H9 (cell line): ENCODE data around the gene FGR. TPM values are rescaled to one million over a fixed set of nuclear protein-coding genes. Genes with fewer than 3 reads are reported as not detected.

Experiments
- DNase-seq: peaks from one replicate; pipeline ENCODE4 v3.0.0-alpha.2; 2017
- H2AFZ ChIP-seq: one replicate; pipeline ENCODE4 v1.6.1; 2013; ENCODE audit warnings: mild to moderate bottlenecking, low read length, control low read depth, moderate library complexity
- H2AK5ac ChIP-seq: 2 replicates; pipeline ENCODE4 v1.6.1; 2013; ENCODE audit warnings: low read length, control low read depth, mixed read lengths; ENCODE audit not compliant: insufficient read length
- H2BK120ac ChIP-seq: one replicate; pipeline ENCODE4 v1.6.1; 2013; ENCODE audit warnings: low read depth, mild to moderate bottlenecking, low read length, control low read depth, inconsistent platforms; ENCODE audit not compliant: poor library complexity, severe bottlenecking
- H2BK12ac ChIP-seq: 2 replicates; pipeline ENCODE4 v1.6.1; 2013; ENCODE audit warnings: low read length, control low read depth, mixed read lengths, low read depth; ENCODE audit not compliant: insufficient read length
- H2BK15ac ChIP-seq: 2 replicates; pipeline ENCODE4 v1.6.1; 2013; ENCODE audit warnings: low read depth, low read length, control low read depth
- H2BK20ac ChIP-seq: one replicate; pipeline ENCODE4 v1.6.1; 2013; ENCODE audit warnings: low read depth, mild to moderate bottlenecking, low read length, control low read depth, inconsistent platforms; ENCODE audit not compliant: poor library complexity, severe bottlenecking
- H2BK5ac ChIP-seq: 2 replicates; pipeline ENCODE4 v1.6.1; 2013; ENCODE audit warnings: low read length, control low read depth, mixed read lengths; ENCODE audit not compliant: insufficient read length
- H3K14ac ChIP-seq: 2 replicates; pipeline ENCODE4 v1.6.1; 2013; ENCODE audit warnings: low read length, control low read depth; ENCODE audit not compliant: insufficient read depth
- H3K18ac ChIP-seq: 2 replicates; pipeline ENCODE4 v1.6.1; 2013; ENCODE audit warnings: low read depth, mild to moderate bottlenecking, mixed read lengths, low read length, control low read depth; ENCODE audit not compliant: insufficient read length
- H3K23ac ChIP-seq: 2 replicates; pipeline ENCODE4 v1.6.1; 2013; ENCODE audit warnings: low read length, control low read depth, mixed read lengths, low read depth; ENCODE audit not compliant: insufficient read length
- H3K23me2 ChIP-seq: 2 replicates; pipeline ENCODE4 v1.6.1; 2013; ENCODE audit warnings: low read depth, mild to moderate bottlenecking, mixed read lengths, low read length, control low read depth; ENCODE audit not compliant: insufficient read length, poor library complexity, severe bottlenecking
- H3K27ac ChIP-seq: 2 replicates; pipeline ENCODE4 v1.5.1; 2013; ENCODE audit warnings: low read length, control low read depth, mixed read lengths, low read depth; ENCODE audit not compliant: insufficient read length
- H3K27me3 ChIP-seq: 2 replicates; pipeline ENCODE4 v1.6.1; 2013; ENCODE audit warnings: low read length, control low read depth, inconsistent platforms; ENCODE audit not compliant: insufficient read depth
- H3K4ac ChIP-seq: 2 replicates; pipeline ENCODE4 v1.6.1; 2013; ENCODE audit warnings: low read depth, mild to moderate bottlenecking, control low read depth, inconsistent platforms, low read length, moderate library complexity
- H3K4me1 ChIP-seq: 2 replicates; pipeline ENCODE4 v1.6.1; 2013; ENCODE audit warnings: low read length, control low read depth, inconsistent platforms; ENCODE audit not compliant: insufficient read depth
- H3K4me2 ChIP-seq: 2 replicates; pipeline ENCODE4 v1.6.1; 2013; ENCODE audit warnings: low read length, control low read depth, mixed read lengths; ENCODE audit not compliant: insufficient read length, insufficient read depth
- H3K56ac ChIP-seq: 2 replicates; pipeline ENCODE4 v1.6.1; 2013; ENCODE audit warnings: low read depth, mild to moderate bottlenecking, mixed read lengths, low read length, control low read depth; ENCODE audit not compliant: insufficient read length
- H3K79me1 ChIP-seq: 2 replicates; pipeline ENCODE4 v1.6.1; 2013; ENCODE audit warnings: low read depth, mild to moderate bottlenecking, moderate library complexity, low read length, control low read depth, inconsistent platforms; ENCODE audit not compliant: insufficient read depth, poor library complexity, severe bottlenecking
- H3K79me2 ChIP-seq: 2 replicates; pipeline ENCODE4 v1.6.1; 2013; ENCODE audit warnings: low read length, control low read depth, inconsistent platforms; ENCODE audit not compliant: insufficient read depth
- H3K9ac ChIP-seq: 2 replicates; pipeline ENCODE4 v1.6.1; 2013; ENCODE audit warnings: low read length, control low read depth, mixed read lengths; ENCODE audit not compliant: insufficient read length; ENCODE audit errors: extremely low read depth
- H3K9me3 ChIP-seq: one replicate; pipeline ENCODE4 v1.6.1; 2013; ENCODE audit warnings: low read depth, low read length, inconsistent platforms; ENCODE audit not compliant: control insufficient read depth
- H3T11ph ChIP-seq: one replicate; pipeline ENCODE4 v1.6.1; 2013; ENCODE audit warnings: mild to moderate bottlenecking, low read length, control low read depth, inconsistent platforms
- H4K20me1 ChIP-seq: one replicate; pipeline ENCODE4 v1.6.1; 2013; ENCODE audit not compliant: control insufficient read depth, insufficient read length, insufficient read depth
- H4K5ac ChIP-seq: 2 replicates; pipeline ENCODE4 v1.6.1; 2013; ENCODE audit warnings: low read depth, mild to moderate bottlenecking, mixed read lengths, low read length, control low read depth; ENCODE audit not compliant: insufficient read length
- H4K8ac ChIP-seq: replicated peaks from 2 replicates; pipeline ENCODE4 v1.6.1; 2013; ENCODE audit warnings: low read length, control low read depth, mixed read lengths, low read depth; ENCODE audit not compliant: insufficient read length
- H4K91ac ChIP-seq: 2 replicates; pipeline ENCODE4 v1.6.1; 2013; ENCODE audit warnings: low read depth, mild to moderate bottlenecking, moderate library complexity, mixed read lengths, low read length, control low read depth; ENCODE audit not compliant: insufficient read length
- H3K27ac Mint-ChIP-seq, 3 experiments: 2 replicates in 2 of 3; 3 replicates in 1 of 3; pipeline ENCODE4 v1.8.0; 2020 to 2021; ENCODE audit warnings: mixed read lengths in 3 of 3, mild to moderate bottlenecking in 1 of 3, moderate library complexity in 1 of 3
- H3K27me3 Mint-ChIP-seq: 2 replicates; pipeline ENCODE4 v1.8.0; 2021; ENCODE audit warnings: low read depth, mild to moderate bottlenecking, moderate library complexity, mixed read lengths
- H3K36me3 Mint-ChIP-seq, 3 experiments: 2 replicates in 2 of 3; 3 replicates in 1 of 3; pipeline ENCODE4 v1.8.0; 2020 to 2021; ENCODE audit warnings: low read depth in 3 of 3, mixed read lengths in 3 of 3; ENCODE audit not compliant: insufficient read depth in 1 of 3
- H3K4me1 Mint-ChIP-seq, 2 experiments: 2 replicates each; pipeline ENCODE4 v1.8.0; 2020; ENCODE audit warnings: mixed read lengths in 2 of 2
- H3K4me3 Mint-ChIP-seq, 2 experiments: 2 replicates in 1 of 2; 3 replicates in 1 of 2; pipeline ENCODE4 v1.8.0; 2020 to 2021; ENCODE audit warnings: mild to moderate bottlenecking in 2 of 2, mixed read lengths in 2 of 2, moderate library complexity in 1 of 2
- H3K9me3 Mint-ChIP-seq, 2 experiments: 2 replicates in 1 of 2; 3 replicates in 1 of 2; pipeline ENCODE4 v1.8.0; 2020; ENCODE audit warnings: mild to moderate bottlenecking in 2 of 2, mixed read lengths in 2 of 2, moderate library complexity in 1 of 2
- CTCF ChIP-seq: fragments of 200-600 bp; sonication (generic); conservative IDR thresholded peaks from 3 replicates; pipeline ENCODE4 v1.8.0; 2021; ENCODE audit warnings: antibody characterized with exemption, mild to moderate bottlenecking
- WGBS: extraction: QIAGEN DNeasy Blood & Tissue Kit; methylation state at CpG from one replicate; pipeline ENCODE4 v1.1.7; 2013; ENCODE audit warnings: missing lambda C conversion rate, low lambda C conversion rate, mixed read lengths; ENCODE audit not compliant: insufficient read length; ENCODE audit errors: extremely low coverage; 5-methylcytosine and 5-hydroxymethylcytosine counted together
- total RNA-seq: library from RNA; stranded (reverse); gene quantifications from 2 replicates; pipeline ENCODE4 v1.2.1, GENCODE V29; 2021

Gene FGR
- total RNA-seq, 1 experiment from 2014 or later = not detected

- no peak overlapping the region for H3K4ac ChIP-seq
- H3T11ph ChIP-seq = no peak overlapping the region
- no peaks in the 10 kb centered on the region for H3K79me2 ChIP-seq
- H3K14ac ChIP-seq = no peak overlapping the region
- no peaks in the 10 kb centered on the region for H4K20me1 ChIP-seq
- Mint-ChIP-seq H3K4me3 (peak overlapping the region; percentile 49 to 68), H3K4me1 (peaks cover 80 to 88% of the 10 kb centered on the region in 2 experiments), H3K27me3 (no peaks in the 10 kb centered on the region; the same call in 1 of the 2 replicates), H3K36me3 (no peaks in the 10 kb centered on the region), H3K9me3 (no peaks in the 10 kb centered on the region; a peak in 1 of 5 replicates), H3K27ac (peak overlapping the region in 2 of 3 experiments; percentile 17 to 30; a peak in 4 of 7 replicates)
- H3K18ac ChIP-seq = no peak overlapping the region
- H2BK5ac ChIP-seq = no peak overlapping the region
- H2BK12ac ChIP-seq = no peak overlapping the region
- no peak overlapping the region for H2AFZ ChIP-seq
- H3K9ac ChIP-seq = no peak overlapping the region
- H3K23ac ChIP-seq = no peak overlapping the region
- H3K4me1 ChIP-seq = peaks cover 30% of the 10 kb centered on the region
- H2BK15ac ChIP-seq = no peak overlapping the region
- no peak overlapping the region for H2AK5ac ChIP-seq
- H3K79me1 ChIP-seq = no peaks in the 10 kb centered on the region
- H3K9me3 ChIP-seq = no peaks in the 10 kb centered on the region
- no peak overlapping the region for H3K56ac ChIP-seq
- H2BK120ac ChIP-seq = no peak overlapping the region
- H2BK20ac ChIP-seq = no peak overlapping the region
- WGBS = no CpG with 5 or more reads among the region's 8 CpGs
- no peak for TF ChIP-seq CTCF
- no peak overlapping the region for H4K91ac ChIP-seq
- peaks cover 2% of the 10 kb centered on the region for H3K23me2 ChIP-seq
- no peaks in the 10 kb centered on the region for H3K27me3 ChIP-seq
- no peak overlapping the region for H4K8ac ChIP-seq
- no peak for DNase-seq
- no peak overlapping the region for H3K27ac ChIP-seq
- H3K4me2 ChIP-seq = peak overlapping the region; percentile 36
- no peak overlapping the region for H4K5ac ChIP-seq
Measured at GRCh38 chr1:27567971-27568299, 67.0 kb downstream of the FGR start.
